Heart left ventricle (tissue), 16 donors: ENCODE measurements around the gene GTPBP3. TPM values are rescaled to one million over a fixed set of nuclear protein-coding genes. Genes with fewer than 3 reads are reported as not detected.

ENCODE experiments used
- ATAC-seq, 4 donors: fragments of 200-7000 bp; cut with Tn5 transposase; one replicate each; pipeline ENCODE4 v1.9.1; 2020 to 2022; ENCODE audit warnings: moderate library complexity in 4 of 4, mild to moderate bottlenecking in 3 of 4, moderate number of reproducible peaks in 1 of 4
- DNase-seq, 5 donors: peaks; one replicate each; pipeline ENCODE4 v3.0.0-alpha.2; 2020
- H3K27ac ChIP-seq, 12 donors: fragments of 200-600 bp; sonication (generic) in 4 of 12; one replicate each; pipeline versions ENCODE4 v1.5.0 to v1.8.0; 2016 to 2022; ENCODE audit warnings: mild to moderate bottlenecking in 2 of 12
- H3K27me3 ChIP-seq, 9 donors: fragments of 200-600 bp; sonication (generic) in 2 of 9; one replicate each; pipeline versions ENCODE4 v1.5.1 to v1.8.0; 2016 to 2022; ENCODE audit warnings: mild to moderate bottlenecking in 3 of 9
- H3K36me3 ChIP-seq, 9 donors: fragments of 200-600 bp; sonication (generic) in 2 of 9; one replicate each; pipeline versions ENCODE4 v1.5.0 to v1.8.0; 2018 to 2022; ENCODE audit warnings: mild to moderate bottlenecking in 2 of 9
- H3K4me1 ChIP-seq, 12 donors: fragments of 200-600 bp; sonication (generic) in 4 of 12; one replicate each; pipeline versions ENCODE4 v1.5.0 to v1.8.0; 2016 to 2022; ENCODE audit warnings: mild to moderate bottlenecking in 3 of 12
- H3K4me3 ChIP-seq, 12 donors: fragments of 200-600 bp; sonication (generic) in 4 of 12; one replicate each; pipeline versions ENCODE4 v1.5.0 to v1.8.0; 2017 to 2022; ENCODE audit warnings: mild to moderate bottlenecking in 9 of 12, moderate library complexity in 4 of 12
- H3K9me3 ChIP-seq, 12 donors: fragments of 200-600 bp; sonication (generic) in 4 of 12; one replicate each; pipeline versions ENCODE4 v1.5.0 to v1.8.0; 2016 to 2022; ENCODE audit warnings: mild to moderate bottlenecking in 1 of 12
- CTCF ChIP-seq, 12 donors: fragments of 200-600 bp; sonication (generic) in 4 of 12; IDR thresholded peaks; one replicate each; pipeline versions ENCODE4 v1.5.0 to v1.8.0; 2018 to 2022; ENCODE audit warnings: antibody characterized with exemption in 12 of 12, mild to moderate bottlenecking in 5 of 12
- POLR2A ChIP-seq, 2 donors: fragments of 450-650 bp; IDR thresholded peaks; one replicate each; pipeline ENCODE4 v1.6.1; 2017; ENCODE audit warnings: antibody characterized with exemption in 2 of 2, mild to moderate bottlenecking in 2 of 2, moderate library complexity in 2 of 2
- WGBS, 4 donors: extraction: QIAGEN DNeasy Blood & Tissue Kit in 2 of 4; methylation state at CpG; one replicate each; pipeline versions ENCODE4 v1.1.5 to v1.1.7; 2013 to 2018; 5-methylcytosine and 5-hydroxymethylcytosine counted together
- intact Hi-C, 10 donors: fragments of 100-400 bp; cut with DNase I; formaldehyde crosslinking; loops; one replicate each; pipeline versions ENCODE4 v1.11.1 to v1.14.2; 2022
- polyA plus RNA-seq, 2 donors: library from polyadenylated mRNA; stranded (reverse); fragments of 200-250 nt; gene quantifications; one replicate each; pipeline ENCODE4 v1.2.3, GENCODE V29; 2013
- total RNA-seq, 9 donors: library from RNA; depleted of rRNA in 2 of 9; stranded (reverse); fragments of >200 nt in 2 of 9; fragmentation: NEBNext Ultra II Directional in 3 of 9; extraction: Animal tissue kit (Norgen Biotek cat#: 25700) in 3 of 9; gene quantifications; one replicate each; pipeline versions ENCODE4 v1.1.0 to v1.2.4, GENCODE V29; 2016 to 2023
- donor health status: ischemic (EF 13 %, LVEDD 7.1; RV severe dilation, severe dysfunction).
- donor health status: healthy with polysubstance abuse.
- donor health status: DM: no; HTN: yes; CAD: no.
- donor health status: DM: no; HTN: no; CAD: no.
- donor health status: ischemic (EF 25% LVEDD 6.9; RV normal size, moderate dysfunction).
- donor health status: ischemic (EF 25% LVEDD 5.7; RV mildly dilated, moderate dysfunction).
- donor health status: healthy.
- donor health status: DM: yes; HTN: yes; CAD: no.
- donor health status: ischemic (EF 35%, LVEDD 5.7; RV mildly dilated, moderate dysfunction).
- donor health status: nonischemic (EF 11% LVEDD 7.7; RV severe dilation, severe dysfunction).
- donor health status: DM: yes; HTN: yes; CAD: no.
- donor health status: PGD.
- donor health status: ischemic (EF 29% LVEDD 5.4; RV normal size, mild dysfunction).
- donor health status: nonischemic (EF 23%, LVEDD 6.1; RV moderate dilation, normal function).

GTPBP3 gene
- total and polyA plus RNA-seq, 11 donors = 6.3 to 20.1 (median 11.3) TPM

DNA sequence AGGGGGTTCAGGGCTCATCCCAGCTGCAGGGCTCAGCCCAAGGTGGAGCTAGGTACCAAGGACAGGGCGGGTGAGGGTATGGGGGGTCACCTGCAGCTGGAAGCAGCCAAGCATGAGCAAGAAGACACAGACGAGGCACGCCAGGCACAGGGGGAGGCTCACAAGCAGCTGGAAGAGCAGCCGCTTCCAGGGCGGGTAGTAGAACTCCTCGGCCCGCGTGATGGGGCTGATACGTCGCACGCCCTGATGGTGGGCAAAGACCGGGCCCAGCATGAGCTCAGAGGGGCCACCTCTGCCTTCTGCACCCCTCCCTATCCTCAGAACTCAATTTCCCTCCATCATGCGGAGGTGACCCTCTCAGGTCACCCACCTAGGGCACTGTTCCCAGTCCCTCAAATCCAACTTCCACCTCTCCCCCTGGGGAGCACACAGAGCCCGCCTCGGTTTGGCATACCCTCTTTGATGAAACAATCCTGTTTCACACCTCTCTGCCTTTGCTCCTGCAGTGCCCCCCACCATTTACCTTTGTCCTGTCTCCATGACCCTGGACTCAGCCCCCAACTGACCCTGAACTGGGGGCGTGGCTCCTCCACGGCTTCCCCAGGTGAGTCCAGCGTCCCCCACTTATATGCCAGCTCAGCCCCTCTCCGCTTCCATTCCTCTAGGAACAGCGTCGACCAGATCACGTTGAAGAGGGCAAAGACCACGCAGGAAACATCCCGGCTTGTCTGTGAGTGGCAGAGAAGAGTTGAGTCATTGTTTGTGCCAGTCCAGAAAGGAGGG lies 6.9 kb upstream of the GTPBP3 start:
- ATAC-seq (no peak), DNase-seq (no peak)
- intact Hi-C loops = no loop called here
- TF ChIP-seq CTCF (IDR thresholded peaks at IDR 0.05) = no peak
- no peak for TF ChIP-seq POLR2A (IDR thresholded peaks at IDR 0.05)
- Histone ChIP-seq H3K4me3 (no peak overlapping the region), H3K27me3 (peaks cover 0 to 17% (median 0%) of the 10 kb centered on the region in 9 donors), H3K9me3 (no peaks in the 10 kb centered on the region), H3K4me1 (peaks cover 0 to 36% (median 13%) of the 10 kb centered on the region in 12 donors), H3K27ac (no peak overlapping the region), H3K36me3 (peaks cover 0 to 17% (median 0%) of the 10 kb centered on the region in 9 donors)
- 92 to 96% (median 95%) methylated on average over 23 to 24 of the region's 24 CpGs for WGBS, 4 donors

DNA sequence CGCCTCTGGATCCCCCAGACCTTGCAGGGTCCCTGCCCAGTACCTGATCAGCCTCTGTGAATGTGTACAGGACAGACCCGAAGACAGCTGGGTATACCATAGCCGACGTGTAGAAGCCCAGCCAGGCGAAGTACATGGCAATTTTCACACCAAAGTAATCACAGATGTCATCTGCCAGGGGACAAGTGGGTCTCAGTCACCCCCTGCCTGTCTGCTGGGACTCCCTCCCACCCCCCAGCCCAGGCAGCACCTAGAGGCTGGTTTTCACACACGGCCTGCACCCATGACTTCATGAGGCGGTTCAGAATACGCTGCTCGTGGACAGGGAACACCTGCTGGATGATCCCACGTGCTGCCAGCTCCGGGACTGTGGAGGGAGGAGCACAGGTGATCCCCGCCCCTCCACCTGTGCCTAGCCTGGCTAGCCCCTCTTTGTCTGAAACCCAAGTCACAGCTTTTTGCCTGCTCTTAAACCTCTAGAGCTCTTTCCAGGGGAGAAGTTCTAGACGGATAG lies 6.3 kb upstream of the GTPBP3 start:
- H3K27ac ChIP-seq = no peak overlapping the region
- H3K9me3 ChIP-seq = no peaks in the 10 kb centered on the region
- peaks cover 0 to 42% (median 18%) of the 10 kb centered on the region in 12 donors for H3K4me1 ChIP-seq
- TF ChIP-seq POLR2A (IDR thresholded peaks at IDR 0.05) = no peak
- TF ChIP-seq CTCF (IDR thresholded peaks at IDR 0.05) = no peak
- peaks cover 0 to 17% (median 0%) of the 10 kb centered on the region in 9 donors for H3K27me3 ChIP-seq
- 83 to 90% (median 89%) methylated on average over 13 of the region's 13 CpGs for WGBS, 4 donors
- DNase-seq (no peak), ATAC-seq (no peak)
- intact Hi-C loops = no loop called here
- H3K36me3 ChIP-seq = peaks cover 0 to 17% (median 0%) of the 10 kb centered on the region in 9 donors
- H3K4me3 ChIP-seq = no peak overlapping the region

DNA sequence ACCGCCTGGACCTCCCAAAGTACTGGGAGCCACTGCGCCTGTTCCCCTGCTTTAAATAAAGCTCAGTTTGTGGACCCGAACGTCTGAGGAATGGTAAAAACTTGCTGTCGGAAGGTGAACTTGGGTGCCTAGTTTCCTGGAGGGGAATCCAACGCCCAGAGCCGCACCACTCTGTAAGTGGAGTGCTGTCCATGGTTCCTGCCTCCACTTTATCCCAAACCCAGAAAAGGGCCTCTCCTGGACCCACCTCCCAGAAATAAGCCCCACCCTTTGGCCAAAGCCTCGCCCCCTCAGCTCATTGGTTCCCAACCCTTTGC lies 5.0 kb upstream of the GTPBP3 start:
- TF ChIP-seq POLR2A (IDR thresholded peaks at IDR 0.05) (no peak), CTCF (IDR thresholded peaks at IDR 0.05) (no peak)
- Histone ChIP-seq H3K4me3 (no peak overlapping the region), H3K27me3 (peaks cover 0 to 17% (median 0%) of the 10 kb centered on the region in 9 donors), H3K36me3 (peaks cover 0 to 15% (median 0%) of the 10 kb centered on the region in 9 donors), H3K9me3 (no peaks in the 10 kb centered on the region), H3K27ac (no peak overlapping the region), H3K4me1 (peaks cover 0 to 46% (median 20%) of the 10 kb centered on the region in 12 donors)
- ATAC-seq (no peak), DNase-seq (no peak)
- intact Hi-C loops = loop anchor here in 1 of 10 donors (2.0 kb wide), 1 partner anchor 22 kb away; no protein-coding TSS in a partner anchor
- 90 to 95% (median 93%) methylated on average over 8 of the region's 8 CpGs for WGBS, 4 donors
